ENCODE measurements around the gene ACBD3.

GRCh38 chr1:226220473-226221189, 34.1 kb upstream of the ACBD3 start:
- TF ChIP-seq POLR2AphosphoS5 (IDR thresholded peaks at IDR 0.05) = no peak
- no peak for TF ChIP-seq CTCF (IDR thresholded peaks at IDR 0.05)
- no peak for TF ChIP-seq POLR2A (IDR thresholded peaks at IDR 0.05; ENCODE audit: low read depth)
- TF ChIP-seq EP300 (IDR thresholded peaks at IDR 0.05) = no peak
